CD4-positive, alpha-beta T cell treated with Interleukin-17A for 1 hour (primary cell): ENCODE results near the gene TNC.

Experiments
- DNase-seq: peaks from one replicate; pipeline ENCODE4 v3.0.0-alpha.2; 2020

Gene TNC

GRCh38 chr9:115117999-115118878, at the start of gene TNC:
Gene TNC (minus strand): TSS chr9:115118157. CDS start chr9:115091018, 27,139 bp downstream.
- DNase-seq, result no peak

GRCh38 chr9:115167175-115167574, 49.2 kb upstream of the TNC start:
- DNase-seq, result no peak

GRCh38 chr9:115165233-115165632, 47.3 kb upstream of the TNC start:
- no peak for DNase-seq

GRCh38 chr9:115164511-115164974, 46.6 kb upstream of the TNC start:
- no peak for DNase-seq

GRCh38 chr9:115162946-115163345, 45.0 kb upstream of the TNC start:
- no peak for DNase-seq

- DNase-seq, result no peak
These were observed 43.5 kb upstream of the TNC start for GRCh38 chr9:115161446-115161845.

GRCh38 chr9:115158661-115159481, 40.9 kb upstream of the TNC start:
- no peak for DNase-seq

- DNase-seq, result no peak
These were observed 39.3 kb upstream of the TNC start for GRCh38 chr9:115157245-115157674.

GRCh38 chr9:115155037-115155436, 37.1 kb upstream of the TNC start:
- DNase-seq, result no peak

GRCh38 chr9:115154617-115155016, 36.7 kb upstream of the TNC start:
- no peak for DNase-seq

- DNase-seq, result no peak
These were observed 34.4 kb upstream of the TNC start for GRCh38 chr9:115152281-115152820.

- DNase-seq, result no peak
These were observed 30.8 kb upstream of the TNC start for GRCh38 chr9:115148721-115149120.

GRCh38 chr9:115146581-115147021, 28.6 kb upstream of the TNC start:
- no peak for DNase-seq

- no peak for DNase-seq
These were observed 26.7 kb upstream of the TNC start for GRCh38 chr9:115144706-115145105.

GRCh38 chr9:115143689-115144088, 25.7 kb upstream of the TNC start:
- DNase-seq, result no peak

- no peak for DNase-seq
These were observed 24.7 kb upstream of the TNC start for GRCh38 chr9:115142517-115143270.

- no peak for DNase-seq
These were observed 24.1 kb upstream of the TNC start for GRCh38 chr9:115142090-115142489.

GRCh38 chr9:115141612-115142011, 23.7 kb upstream of the TNC start:
- DNase-seq, result no peak

- no peak for DNase-seq
These were observed 20.2 kb upstream of the TNC start for GRCh38 chr9:115138151-115138550.

GRCh38 chr9:115137526-115137925, 19.6 kb upstream of the TNC start:
- DNase-seq, result no peak

- no peak for DNase-seq
These were observed 18.1 kb upstream of the TNC start for GRCh38 chr9:115135821-115136778.
